ENCODE results near the gene AQP5.

The AQP5 gene

DNA sequence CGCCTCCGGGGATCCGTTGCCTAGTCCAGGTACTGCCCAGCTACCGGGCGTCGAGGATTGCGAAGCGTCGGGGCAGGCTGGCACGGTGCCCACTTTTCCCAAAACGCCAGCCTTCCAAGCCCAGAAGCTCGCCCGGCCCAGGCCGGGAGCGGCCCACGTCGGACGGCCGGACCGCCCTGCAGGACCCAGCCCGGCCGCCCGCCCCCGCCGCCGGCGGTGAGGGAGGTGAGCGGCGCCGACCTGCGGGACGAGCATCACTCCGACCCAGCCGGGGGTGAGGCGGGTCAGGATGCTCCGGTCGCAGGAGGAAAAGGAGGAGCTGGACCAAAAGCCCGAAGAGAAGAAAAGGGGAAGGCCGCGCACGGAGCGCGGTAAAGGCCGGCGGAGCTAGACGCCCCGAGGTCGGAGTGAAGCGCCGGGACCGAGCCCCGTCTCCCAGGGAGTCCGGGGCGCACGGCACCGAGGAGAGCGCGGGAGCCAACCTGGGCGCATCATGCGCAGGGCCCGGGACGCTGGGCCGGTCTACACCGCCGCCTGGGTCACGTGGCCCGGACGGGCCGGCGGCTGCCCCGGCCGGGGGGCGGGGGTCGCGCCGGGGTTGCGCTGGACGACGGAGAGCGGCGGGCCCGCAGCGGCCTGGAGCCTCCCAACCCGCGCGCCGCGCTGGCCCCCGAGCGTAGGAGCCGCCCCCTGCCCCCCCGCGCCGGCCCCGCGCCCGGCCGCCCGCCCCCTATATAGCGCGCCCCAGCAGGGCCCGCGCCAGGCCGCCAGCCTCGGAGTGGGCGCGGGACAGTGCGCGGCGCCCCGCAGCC, at the start of gene AQP5:
Gene AQP5, plus strand, starts transcription at position 762 of the 812 bp plus-strand sequence. CDS start 146 bp downstream, outside the sequence.
- DNase-seq (ENCODE audit: low read depth), result no peak

DNA sequence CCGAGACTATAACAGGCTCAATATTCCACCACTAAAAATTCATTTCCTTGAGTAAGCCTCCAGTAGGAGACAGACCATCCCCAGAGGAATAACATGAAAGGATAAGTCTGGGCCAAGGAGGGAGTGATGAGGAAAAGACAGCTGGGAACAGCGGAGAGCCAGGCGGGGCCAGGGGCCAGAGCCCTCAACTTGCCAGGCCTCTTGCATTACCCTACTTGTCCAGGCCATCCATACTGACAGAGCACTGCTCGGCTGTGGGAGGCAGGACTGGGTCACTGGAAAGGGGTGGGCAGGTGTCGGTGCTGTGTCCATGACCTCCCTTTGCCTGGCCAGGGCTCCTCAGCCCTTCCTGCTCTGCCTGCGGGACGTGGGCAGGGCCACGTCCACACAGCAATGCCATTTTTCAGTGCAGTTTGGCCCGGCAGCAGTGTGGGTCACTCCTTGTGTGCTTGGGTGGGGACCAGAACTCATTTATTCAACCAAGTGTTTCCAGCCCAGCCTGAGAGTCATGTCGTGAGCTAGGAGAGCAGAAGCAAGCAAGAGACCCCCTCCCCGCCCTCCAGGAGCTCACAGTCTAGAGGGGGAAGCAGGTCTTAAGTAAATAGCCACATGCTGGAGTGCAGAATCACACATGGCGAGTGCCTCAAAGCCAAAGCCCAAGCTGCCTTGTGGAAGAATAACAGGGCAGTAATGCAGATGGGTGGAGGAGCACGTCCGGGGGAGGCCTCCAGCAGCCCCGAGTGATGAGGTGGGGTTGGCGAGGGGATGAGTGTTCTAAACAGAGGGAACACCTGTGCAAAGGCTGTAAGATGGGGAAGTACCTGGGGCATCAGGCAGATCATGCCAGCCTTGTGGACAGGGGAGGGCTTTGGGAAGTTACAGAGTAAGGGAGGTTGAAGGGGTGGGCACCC, 49.1 kb upstream of the AQP5 start:
- DNase-seq (ENCODE audit: low read depth), result no peak

DNA sequence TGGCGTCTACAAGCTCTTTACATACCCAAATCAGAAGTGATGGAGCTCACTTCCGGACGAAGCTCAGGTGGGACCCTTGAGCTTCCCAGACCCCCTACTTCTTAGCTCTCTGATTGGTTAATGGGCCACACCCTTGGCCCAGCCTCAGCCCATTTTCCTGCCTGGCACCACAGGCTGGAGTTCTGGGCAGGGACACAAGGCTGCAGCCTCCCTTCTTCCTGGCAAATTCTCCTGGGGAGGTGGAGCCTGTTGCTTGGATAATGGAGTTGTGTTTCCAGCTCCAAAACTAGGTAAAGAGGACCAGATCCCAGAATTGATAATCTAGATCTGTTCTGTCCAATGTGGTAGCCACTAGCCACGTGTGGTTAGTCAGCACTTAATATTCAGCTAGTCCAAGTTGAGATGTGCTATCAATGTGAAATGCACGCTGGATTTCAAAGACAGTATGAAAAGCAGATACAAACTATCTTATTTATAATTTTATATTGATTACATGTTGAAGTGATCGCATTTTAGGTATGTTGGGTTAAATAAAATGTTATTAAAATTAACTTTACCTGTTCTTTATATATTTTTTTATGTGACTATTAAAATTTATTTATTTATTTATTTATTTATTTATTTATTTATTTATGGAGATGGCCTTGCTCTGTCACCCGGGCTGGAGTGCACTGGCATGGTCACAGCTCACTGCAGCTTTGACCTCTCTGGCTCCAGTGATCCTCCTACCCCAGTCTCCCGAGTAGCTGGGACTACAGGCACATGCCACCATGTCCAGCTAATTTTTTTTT, 45.3 kb upstream of the AQP5 start:
- DNase-seq (ENCODE audit: low read depth), result no peak

DNA sequence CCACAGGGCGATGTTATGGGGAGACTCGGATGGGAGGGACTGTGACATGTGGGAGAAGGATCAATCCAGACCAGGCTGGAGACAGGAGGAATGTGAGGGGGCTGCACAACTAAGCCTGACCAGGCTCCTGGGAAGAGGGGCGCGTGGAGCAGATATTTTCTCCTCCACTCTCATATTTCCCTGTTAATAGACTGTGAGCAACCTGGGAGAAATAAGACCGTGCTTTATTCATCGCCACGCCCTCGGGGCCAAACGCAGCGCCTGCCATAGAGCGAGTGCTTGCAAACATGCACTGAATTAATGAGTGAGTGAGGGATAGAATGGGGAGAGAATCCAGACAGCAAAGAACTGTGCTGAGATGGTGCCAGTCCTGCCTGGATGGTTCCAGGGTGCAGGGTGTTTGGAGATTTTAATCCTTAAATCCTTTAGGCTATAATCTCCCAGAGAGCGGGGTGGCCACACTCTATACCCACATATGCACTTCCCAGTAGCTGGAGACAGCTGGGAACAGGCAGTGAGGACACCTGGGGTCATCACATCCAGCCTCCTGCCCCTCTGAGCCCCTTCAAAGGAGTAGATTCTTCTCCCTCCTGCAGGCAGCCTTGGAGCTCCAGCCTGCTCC, 44.4 kb upstream of the AQP5 start:
- DNase-seq (ENCODE audit: low read depth), result no peak

DNA sequence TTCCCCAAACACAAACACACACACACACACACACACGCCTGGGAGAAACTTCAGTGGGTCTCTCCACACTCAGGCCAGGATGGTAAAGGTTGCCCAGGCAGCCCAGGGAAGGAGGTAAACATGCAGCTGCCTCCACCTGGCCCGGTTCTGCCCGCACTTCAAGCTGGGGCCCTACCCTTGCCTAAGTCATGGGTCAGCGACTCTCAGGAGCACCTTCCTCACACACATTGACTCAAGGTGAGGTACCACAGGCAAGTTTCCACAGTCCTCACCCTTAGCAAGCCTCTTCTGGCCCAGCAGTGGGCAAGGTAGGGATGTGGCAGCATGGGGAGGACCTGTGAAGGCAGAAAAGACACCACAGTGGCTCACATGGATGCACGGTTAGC, 43.9 kb upstream of the AQP5 start:
- DNase-seq (ENCODE audit: low read depth), result no peak

DNA sequence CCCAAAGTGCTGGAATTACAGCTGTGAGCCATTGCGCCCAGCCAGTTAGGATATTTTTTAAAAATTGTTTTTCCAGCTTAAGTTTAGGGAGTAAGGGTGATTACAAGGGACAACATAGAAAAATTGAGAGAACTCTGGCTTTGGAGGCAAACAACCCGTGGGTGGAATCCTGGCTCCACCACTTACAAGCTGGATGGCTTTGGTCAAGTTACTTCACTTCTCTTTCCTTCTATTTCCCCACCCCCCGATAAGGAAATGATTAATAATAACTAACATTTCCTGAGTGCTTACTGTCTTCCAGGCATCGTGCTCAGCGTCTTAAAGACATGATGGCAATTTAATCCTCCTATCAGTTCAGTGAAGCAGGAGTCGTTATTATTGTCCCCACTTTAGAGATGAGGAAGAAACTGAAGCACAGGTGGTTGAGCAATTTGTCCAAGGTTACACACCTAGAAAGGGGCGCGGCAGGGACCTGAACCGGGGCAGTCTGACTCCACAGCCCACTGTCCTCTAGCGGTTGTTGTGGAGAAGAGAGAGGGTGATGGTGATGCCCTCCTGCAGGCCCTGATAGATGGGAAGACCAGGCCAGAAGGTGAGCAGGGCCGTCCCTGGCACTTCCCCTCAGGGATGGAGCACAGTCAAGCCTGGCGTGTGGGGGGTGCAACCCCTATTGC, 41.3 kb upstream of the AQP5 start:
- DNase-seq (ENCODE audit: low read depth), result peak; percentile 28

DNA sequence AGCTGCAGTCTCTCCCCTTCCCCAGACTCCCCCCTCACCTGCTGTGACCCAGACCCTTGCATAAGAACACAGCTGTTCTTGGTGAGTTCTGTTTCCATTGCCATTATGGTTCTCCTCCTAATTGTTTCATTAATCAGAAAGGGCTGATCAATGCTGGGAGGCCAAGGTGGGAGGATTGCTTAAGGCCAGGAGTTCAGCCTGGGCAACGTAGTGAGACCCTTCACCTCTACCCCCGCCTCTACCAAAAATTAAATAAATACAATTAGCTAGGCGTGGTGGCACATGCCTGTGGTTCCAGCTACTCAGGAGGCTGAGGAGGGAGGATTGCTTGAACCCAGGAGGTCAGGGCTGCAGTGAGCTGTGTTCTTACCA, 40.8 kb upstream of the AQP5 start:
- DNase-seq (ENCODE audit: low read depth), result no peak

DNA sequence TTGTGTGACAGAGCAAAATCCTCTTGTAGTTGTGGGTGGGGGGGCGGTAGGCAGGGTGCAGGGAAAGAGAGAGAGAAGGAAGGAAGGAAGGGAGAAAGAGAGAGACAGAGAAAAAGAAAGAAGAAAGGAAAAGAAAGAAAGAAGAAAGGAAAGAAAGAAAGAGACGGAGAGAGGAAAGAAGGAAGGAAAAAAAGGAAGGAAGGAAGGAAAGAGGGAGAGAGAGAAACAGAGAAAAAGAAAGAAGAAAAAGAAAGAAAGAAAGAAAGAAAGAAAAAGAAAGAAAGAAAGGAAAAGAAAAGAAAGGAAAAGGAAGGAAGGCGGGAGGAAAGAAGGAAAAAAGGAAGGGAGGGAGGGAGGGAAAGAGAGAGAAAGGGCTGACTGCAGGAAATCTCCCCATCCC, 40.4 kb upstream of the AQP5 start:
- no peak for DNase-seq (ENCODE audit: low read depth)

DNA sequence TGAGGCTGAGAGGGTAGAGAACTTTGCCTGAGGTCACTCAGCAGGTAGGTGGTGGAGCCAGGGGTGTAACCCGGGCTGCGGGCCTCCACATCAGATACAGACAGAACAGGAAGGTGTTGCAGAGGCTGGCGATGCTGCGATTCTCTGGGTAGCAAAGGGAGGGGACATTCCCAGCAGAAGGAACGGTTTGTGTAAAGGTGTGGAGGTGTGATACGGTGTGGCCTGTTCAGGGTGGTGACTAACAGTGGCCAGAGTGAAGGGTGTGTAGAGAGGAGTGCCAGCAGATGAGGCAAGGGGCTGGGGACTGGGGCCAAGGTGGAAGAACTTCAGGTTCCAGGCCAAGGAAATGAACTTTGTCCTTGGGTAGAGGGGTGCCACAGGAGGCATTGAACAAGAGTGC, 39.7 kb upstream of the AQP5 start:
- no peak for DNase-seq (ENCODE audit: low read depth)

DNA sequence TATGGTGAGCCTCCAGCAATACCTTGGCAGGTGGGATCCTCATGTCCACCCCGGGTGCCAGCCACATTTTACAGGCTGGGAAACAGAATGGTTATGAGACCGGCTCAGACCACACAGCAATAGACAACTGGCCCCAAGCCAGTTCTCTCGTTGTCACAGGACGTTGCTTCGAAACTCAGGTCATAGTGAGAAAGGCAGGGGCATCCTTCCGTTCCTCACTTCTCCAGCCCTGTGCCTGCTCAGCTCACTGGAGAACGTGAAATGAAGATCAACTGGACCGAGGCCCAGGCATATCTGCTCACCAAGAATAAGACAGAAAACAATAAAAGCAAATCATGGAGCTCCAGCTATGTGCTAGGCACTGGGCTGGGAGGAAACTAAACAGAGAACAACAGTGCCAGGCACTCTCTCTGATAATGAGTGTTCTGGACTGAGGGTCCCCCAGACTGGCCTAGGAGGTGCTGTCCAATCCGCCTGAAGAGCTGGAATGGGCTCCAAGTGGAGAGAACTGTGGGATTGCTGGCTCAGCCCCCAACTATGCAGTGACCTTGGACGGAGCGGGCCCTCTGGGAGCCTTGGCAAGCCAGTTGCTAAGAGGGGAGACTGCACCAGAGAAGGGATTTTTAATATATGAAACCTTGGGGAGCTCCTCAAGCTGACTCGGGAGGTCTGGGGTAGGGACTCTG, 39.2 kb upstream of the AQP5 start:
- DNase-seq (ENCODE audit: low read depth), result no peak

DNA sequence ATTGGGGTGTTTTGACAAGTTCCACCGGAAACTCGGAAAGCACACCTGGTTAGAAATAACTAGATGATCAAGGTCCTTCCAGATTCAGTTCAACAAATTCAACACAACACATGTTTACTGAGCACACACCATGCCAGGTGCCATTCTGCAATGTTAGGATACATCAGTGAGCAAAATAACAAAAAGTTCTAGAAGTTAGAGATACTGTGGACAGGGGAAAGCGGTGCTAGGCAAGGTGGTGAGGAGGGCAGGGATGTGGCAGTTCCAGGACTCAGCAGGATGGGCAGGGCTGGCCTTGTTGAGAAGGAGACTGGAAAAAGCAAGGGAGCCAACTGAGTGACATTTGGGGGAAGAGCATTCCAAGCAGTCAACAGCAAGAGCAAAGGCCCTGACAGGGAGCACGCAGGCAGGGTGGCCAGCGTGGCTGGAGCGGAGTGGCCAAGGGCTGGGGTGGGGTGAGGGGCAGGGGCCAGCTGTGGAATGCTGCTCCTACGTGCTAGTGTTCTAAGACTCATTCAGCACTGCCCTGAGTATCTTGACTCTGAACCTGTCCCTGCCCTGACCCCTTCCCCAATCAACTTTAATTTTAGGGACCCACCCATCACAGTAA, 38.5 kb upstream of the AQP5 start:
- no peak for DNase-seq (ENCODE audit: low read depth)

DNA sequence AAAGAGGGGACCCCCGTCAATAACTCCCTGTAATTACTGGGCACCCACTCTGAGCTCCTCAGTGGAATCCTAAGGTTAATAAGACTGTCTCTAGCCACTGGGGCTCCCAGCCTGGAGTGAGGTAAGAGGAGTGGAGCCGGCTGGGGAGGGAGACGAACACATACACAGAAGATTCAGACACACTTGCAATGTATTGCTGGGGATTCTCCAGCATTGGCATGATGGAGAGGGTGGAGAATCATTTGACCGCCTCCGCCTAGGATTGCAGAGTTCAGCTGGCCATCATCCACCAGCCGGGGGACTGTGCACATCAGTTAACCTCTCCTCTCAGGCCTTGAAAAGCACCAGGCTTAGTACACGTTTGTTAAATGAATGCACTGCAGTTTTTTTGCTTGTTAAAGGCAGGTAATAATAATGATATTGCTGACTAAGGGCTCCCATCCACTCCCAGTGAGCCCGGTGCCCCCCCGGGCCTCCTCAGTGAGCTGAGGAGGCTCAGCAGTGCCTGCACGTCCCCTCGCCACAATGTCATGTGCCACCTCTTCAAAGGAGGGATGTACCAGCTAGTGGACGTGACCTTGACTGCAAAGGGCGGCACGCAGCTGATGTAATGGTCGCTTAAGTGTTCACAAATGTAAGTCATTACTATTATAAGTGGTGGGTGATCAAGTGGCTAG, 37.7 kb upstream of the AQP5 start:
- no peak for DNase-seq (ENCODE audit: low read depth)

DNA sequence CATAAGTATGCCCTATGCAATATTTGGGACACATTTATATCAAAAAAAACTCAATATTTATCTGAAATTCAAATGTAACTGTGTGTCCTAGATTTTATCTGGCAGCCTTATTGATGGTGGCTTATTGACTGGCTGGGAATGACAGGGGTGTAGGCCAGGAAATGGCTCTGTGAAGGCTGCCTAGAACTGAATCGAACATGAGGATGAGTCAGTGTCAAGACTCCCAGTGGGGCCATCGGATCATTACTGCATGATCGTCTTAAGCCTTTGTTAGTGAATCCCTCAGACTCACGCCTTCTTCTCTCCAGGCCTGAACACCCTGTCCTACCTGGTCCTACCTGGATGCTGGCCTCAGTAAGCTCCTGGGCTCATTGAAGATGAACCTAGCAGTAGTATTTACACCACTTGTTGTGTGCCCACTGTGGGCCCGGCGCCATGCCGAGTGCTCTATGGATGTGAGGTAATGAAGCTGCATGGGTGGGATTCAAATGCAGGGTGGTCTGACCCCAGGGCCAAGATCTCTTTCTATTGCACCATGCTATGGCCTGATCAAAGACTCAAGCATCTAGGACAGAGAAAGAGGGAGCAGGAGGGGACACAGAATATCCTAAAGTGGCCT, 36.9 kb upstream of the AQP5 start:
- no peak for DNase-seq (ENCODE audit: low read depth)

DNA sequence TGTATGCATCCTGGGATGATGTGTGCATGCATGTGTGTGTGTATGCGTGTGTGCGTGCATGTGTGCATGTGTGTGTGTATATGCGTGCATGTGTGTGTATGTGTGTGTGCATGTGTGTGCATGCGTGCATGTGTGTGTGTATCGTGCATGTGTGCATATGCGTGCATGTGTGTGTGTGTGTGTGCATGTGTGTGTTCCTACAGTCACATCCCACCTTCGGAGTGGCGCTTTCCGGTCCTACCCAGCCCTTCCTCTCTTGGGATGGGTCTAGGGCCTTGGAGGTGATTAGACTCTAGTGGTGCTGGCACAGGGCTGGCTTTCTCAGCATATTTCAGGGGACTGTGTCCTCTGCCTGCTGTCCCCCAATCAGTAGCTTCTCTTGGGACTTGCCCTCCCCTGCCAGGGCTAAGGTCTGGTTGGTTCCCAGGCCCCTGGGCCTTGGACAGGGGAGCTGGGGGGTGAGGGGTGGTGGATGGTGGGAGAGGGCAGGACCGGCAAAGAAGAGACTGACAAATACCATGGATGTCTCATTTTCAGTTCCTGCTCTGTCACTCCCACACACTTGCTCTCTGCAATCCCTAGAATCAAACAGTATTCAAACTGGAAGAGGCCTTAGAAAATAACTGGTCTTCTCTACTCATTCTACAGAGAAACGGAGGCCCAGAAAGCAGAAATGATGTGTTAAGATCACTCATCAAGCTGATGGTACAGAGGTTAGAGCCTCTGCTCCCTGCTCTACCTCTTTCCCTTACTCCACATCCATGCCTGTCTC, 36.1 kb upstream of the AQP5 start:
- no peak for DNase-seq (ENCODE audit: low read depth)

DNA sequence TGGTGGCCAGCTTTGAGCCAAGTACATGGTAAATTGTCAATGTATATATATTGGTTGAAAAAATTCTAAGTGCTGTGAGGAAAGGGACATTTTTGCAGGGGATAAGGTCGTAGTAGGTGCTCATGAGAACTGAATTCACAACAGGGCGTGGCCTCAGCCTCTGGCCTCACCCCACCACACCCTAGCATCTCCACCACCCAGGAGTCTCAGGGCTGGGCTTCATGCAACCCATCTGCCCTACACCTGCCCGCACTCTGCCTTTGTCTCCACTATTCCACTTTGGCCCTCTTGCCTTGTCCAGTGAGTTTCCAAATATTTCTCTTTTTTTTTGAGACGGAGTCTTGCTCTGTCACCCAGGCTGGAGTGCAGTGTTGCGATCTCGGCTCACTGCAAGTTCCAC, 33.2 kb upstream of the AQP5 start:
- DNase-seq (ENCODE audit: low read depth), result no peak

DNA sequence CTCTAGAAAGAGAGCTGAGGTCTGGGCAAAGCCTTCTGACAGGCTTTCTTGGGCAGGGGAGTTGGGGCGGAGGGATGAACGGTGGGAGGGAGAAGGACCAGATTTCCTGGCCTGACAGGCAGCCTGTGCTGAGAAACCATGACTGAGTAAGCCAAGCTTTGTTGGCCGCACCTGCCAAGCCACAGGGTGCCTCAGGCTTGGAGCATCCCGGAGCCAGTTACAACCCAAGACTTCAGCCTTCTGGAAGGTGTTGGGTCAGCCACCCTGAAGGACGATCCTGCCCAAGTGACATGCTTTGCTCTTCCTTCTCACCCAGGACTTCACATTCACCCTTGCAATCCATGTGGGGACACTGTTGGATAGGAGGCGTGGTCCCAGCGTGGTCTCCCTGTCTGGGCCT, 32.1 kb upstream of the AQP5 start:
- no peak for DNase-seq (ENCODE audit: low read depth)

DNA sequence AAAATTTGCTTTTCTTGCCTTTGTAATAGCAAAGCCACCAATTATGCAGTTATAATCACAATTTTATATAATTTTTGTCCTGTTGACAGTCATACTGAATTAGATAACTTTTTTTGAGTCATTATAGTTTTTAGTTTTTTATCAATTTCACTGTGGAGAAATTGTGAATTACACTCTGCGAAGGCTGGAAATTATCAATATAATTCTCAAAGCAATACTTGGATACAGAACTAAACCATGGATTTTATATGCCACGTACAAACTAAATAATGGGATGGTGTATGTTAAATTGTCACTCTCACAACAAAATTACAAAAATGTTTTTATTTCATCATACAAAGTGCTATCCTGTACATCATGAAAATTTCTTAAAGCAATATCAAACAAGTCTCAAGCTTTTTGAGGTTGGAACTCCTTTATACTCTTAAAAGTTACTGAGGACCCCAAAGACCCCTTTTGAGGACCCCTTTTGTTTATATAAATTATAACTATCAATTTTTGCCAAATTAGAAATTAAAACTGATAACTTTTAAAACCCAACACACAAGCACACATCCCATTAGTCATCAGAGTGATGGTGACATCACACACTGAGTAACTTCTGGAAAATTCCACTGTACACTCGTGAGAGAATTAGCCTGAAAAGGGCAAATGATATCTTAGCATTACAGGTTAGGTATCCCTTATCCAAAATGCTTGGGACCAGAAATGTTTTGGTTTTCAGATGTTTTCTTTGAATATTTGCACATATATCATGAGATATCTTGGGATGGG, 31.0 kb upstream of the AQP5 start:
- no peak for DNase-seq (ENCODE audit: low read depth)

DNA sequence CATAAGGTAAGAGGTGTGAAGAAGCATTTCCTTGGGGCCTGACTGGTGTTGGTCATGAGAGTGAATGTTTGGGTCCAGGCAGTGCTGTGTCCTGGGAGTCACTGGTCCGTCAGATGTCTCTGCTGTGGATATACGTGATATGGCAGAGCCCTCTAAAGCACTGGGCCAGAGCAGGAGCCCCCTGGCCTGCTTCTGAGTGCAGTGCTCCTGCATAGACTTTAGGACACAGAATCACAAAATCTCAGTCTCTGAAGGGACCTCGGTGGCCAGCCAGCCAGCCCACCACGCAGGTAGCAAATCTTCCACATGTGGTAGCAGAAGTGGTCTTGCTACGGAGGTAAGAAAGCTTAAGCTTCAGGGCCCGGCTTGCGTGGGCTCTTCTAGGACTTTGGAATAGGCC, 29.6 kb upstream of the AQP5 start:
- no peak for DNase-seq (ENCODE audit: low read depth)
